K562 (cell line): ENCODE measurements around the gene NLRP9. TPM values are rescaled to one million over a fixed set of nuclear protein-coding genes. Genes with fewer than 3 reads are reported as not detected.

Source experiments
- ATAC-seq: fragments of 200-7000 bp; cut with Tn5 transposase; 3 replicates; pipeline ENCODE4 v1.9.1; 2020; ENCODE audit warnings: moderate library complexity
- BruUV-seq: library from RNA; stranded (reverse); fragments of 400-500 nt; replicated peaks from 2 replicates; lab custom pipeline; 2021; lab: Mats Ljungman, UMichigan
- CTCF ChIA-PET: fragments of 300-600 bp; formaldehyde crosslinking; extraction: SDS; loops from one replicate; lab custom pipeline; 2021; ENCODE audit warnings: low intra/inter-chr PET ratio; lab: Yijun Ruan, JAX
- POLR2A ChIA-PET: fragments of 300-600, 350-650 bp; sonication (Branson Sonifier 250); formaldehyde crosslinking; extraction: SDS; loops from one replicate; lab custom pipeline; 2021; ENCODE audit warnings: antibody characterized with exemption, inconsistent platforms; lab: Yijun Ruan, JAX
- DNase-seq, 4 experiments: peaks; one replicate each; pipeline versions ENCODE4 v3.0.0 to v3.0.0-alpha.2; 2011 to 2018; ENCODE audit warnings: low spot score in 3 of 4, mixed read lengths in 3 of 4; ENCODE audit errors: extremely low read depth in 1 of 4
- FAIRE-seq: peaks from 2 replicates; lab custom pipeline; 2011; peaks lifted over from hg19 to GRCh38; lab: Jason Lieb, UNC
- H2AFZ ChIP-seq: 2 replicates; pipeline ENCODE4 v1.6.0; 2011; ENCODE audit warnings: low read depth, low read length, control low read depth, inconsistent platforms
- H3K27ac ChIP-seq: fragments of 200-600 bp; 3 replicates; pipeline ENCODE4 v1.8.0; 2011; ENCODE audit warnings: low read depth, mild to moderate bottlenecking, control low read depth, inconsistent platforms, low read length, moderate library complexity, mixed read lengths; ENCODE audit errors: extremely low read depth
- H3K27me3 ChIP-seq, 2 experiments: fragments of 300-600 bp in 1 of 2; 2 replicates in 1 of 2; 3 replicates in 1 of 2; pipeline versions ENCODE4 v1.6.0 to v1.8.0; 2011; ENCODE audit warnings: inconsistent platforms in 2 of 2, low read length in 2 of 2, mild to moderate bottlenecking in 1 of 2, mixed read lengths in 1 of 2, moderate library complexity in 1 of 2; ENCODE audit not compliant: control insufficient read depth in 2 of 2, insufficient read depth in 2 of 2
- H3K36me3 ChIP-seq: fragments of 300-600 bp; 3 replicates; pipeline ENCODE4 v1.8.0; 2011; ENCODE audit warnings: mild to moderate bottlenecking, low read length, inconsistent platforms; ENCODE audit not compliant: control insufficient read depth, insufficient read depth
- H3K4me1 ChIP-seq, 2 experiments: fragments of 200-600 bp in 1 of 2; replicated peaks in 1 of 2; 2 replicates in 1 of 2; 3 replicates in 1 of 2; pipeline versions ENCODE4 v1.5.1 to v1.8.0; 2011; ENCODE audit warnings: inconsistent platforms in 2 of 2, low read length in 2 of 2, mild to moderate bottlenecking in 1 of 2, mixed read lengths in 1 of 2, moderate library complexity in 1 of 2; ENCODE audit not compliant: control insufficient read depth in 2 of 2, insufficient read depth in 2 of 2
- H3K4me2 ChIP-seq: 2 replicates; pipeline ENCODE4 v1.6.1; 2011; ENCODE audit warnings: low read length, control low read depth, inconsistent platforms, mixed read lengths; ENCODE audit not compliant: insufficient read depth
- H3K4me3 ChIP-seq: fragments of 200-600 bp; sonication (generic), shearing (Covaris generic); 2 replicates; pipeline ENCODE4 v1.5.1; 2016; ENCODE audit warnings: control low read depth, inconsistent platforms
- H3K79me2 ChIP-seq: fragments of 200-600 bp; 3 replicates; pipeline ENCODE4 v1.8.0; 2011; ENCODE audit warnings: low read length, inconsistent platforms; ENCODE audit not compliant: control insufficient read depth, insufficient read depth
- H3K9ac ChIP-seq, 2 experiments: 2 replicates each; pipeline versions ENCODE4 v1.6.0 to v1.6.1; 2011; ENCODE audit warnings: low read depth in 2 of 2, low read length in 2 of 2, control low read depth in 1 of 2, inconsistent platforms in 1 of 2, mild to moderate bottlenecking in 1 of 2, mixed read lengths in 1 of 2; ENCODE audit not compliant: insufficient read depth in 1 of 2
- H3K9me1 ChIP-seq: one replicate; pipeline ENCODE4 v1.6.0; 2011; ENCODE audit warnings: inconsistent platforms, mild to moderate bottlenecking, low read length, moderate library complexity; ENCODE audit not compliant: control insufficient read depth, insufficient read depth
- H3K9me3 ChIP-seq: replicated peaks from 2 replicates; pipeline ENCODE4 v1.5.1; 2011; ENCODE audit warnings: low read depth, low read length, inconsistent platforms; ENCODE audit not compliant: control insufficient read depth, insufficient read depth
- H4K20me1 ChIP-seq: replicated peaks from 2 replicates; pipeline ENCODE4 v1.6.1; 2011; ENCODE audit warnings: low read length, inconsistent platforms, mixed read lengths; ENCODE audit not compliant: control insufficient read depth, insufficient read depth
- ARID2 ChIP-seq: fragments of 450-650 bp; IDR thresholded peaks from 2 replicates; pipeline ENCODE4 v1.6.1; 2017; ENCODE audit warnings: antibody characterized with exemption, mild to moderate bottlenecking
- E2F3 ChIP-seq: fragments of 250-450 bp; sonication (Bioruptor Pico); IDR thresholded peaks from 2 replicates; pipeline ENCODE4 v1.4.0; 2020; ENCODE audit warnings: mild to moderate bottlenecking
- HNRNPL ChIP-seq: fragments of 200-400 bp; formaldehyde crosslinking; IDR thresholded peaks from 2 replicates; pipeline ENCODE4 v1.6.1; 2017; ENCODE audit warnings: low read depth, mild to moderate bottlenecking, low read length
- MCM3 ChIP-seq: fragments of 450-650 bp; IDR thresholded peaks from 2 replicates; pipeline ENCODE4 v1.6.1; 2016
- ZNF263 ChIP-seq: sonication (generic); formaldehyde crosslinking; IDR thresholded peaks from 2 replicates; pipeline ENCODE4 v1.8.0; 2022; ENCODE audit warnings: mild to moderate bottlenecking, missing genetic modification reagents, borderline replicate concordance
- ZNF77 ChIP-seq: fragments of 250-450 bp; sonication (Bioruptor Pico); IDR thresholded peaks from 2 replicates; pipeline ENCODE4 v1.5.0; 2020
- WGBS: fragments of 100-300 bp; shearing (Covaris generic); methylation state at CpG from one replicate; pipeline ENCODE4 v1.1.6; 2016; ENCODE audit warnings: low coverage, mixed read lengths; ENCODE audit not compliant: insufficient coverage; ENCODE audit errors: missing lambda C conversion rate; 5-methylcytosine and 5-hydroxymethylcytosine counted together
- in situ Hi-C: fragments of 300-500 bp; cut with MboI; formaldehyde crosslinking; loops from 4 replicates; pipeline ENCODE4 v1.15.0; 2018; ENCODE audit warnings: inconsistent platforms, mixed read lengths
- intact Hi-C: fragments of 100-400 bp; cut with micrococcal nuclease; formaldehyde crosslinking; loops from 2 replicates; pipeline ENCODE4 v1.14.2; 2022
- polyA plus RNA-seq, 8 experiments: library from polyadenylated mRNA; depleted of rRNA in 4 of 8; stranded (reverse) in 5 of 8; unstranded in 3 of 8; fragments of >200 nt; fragmentation: Nextera tagmentation in 2 of 8; fragmentation: Illumina TruSeq in 1 of 8; extraction: Ambion mirVana in 2 of 8; extraction: Trizol in 1 of 8; gene quantifications; 2 replicates each; pipeline versions ENCODE4 v1.2.1 to v1.2.3, GENCODE V29; 2011 to 2014; ENCODE audit warnings: inconsistent platforms in 1 of 8, missing spikeins in 1 of 8
- total RNA-seq, 7 experiments: library from RNA; depleted of rRNA in 6 of 7; stranded (reverse); fragments of >200 nt in 6 of 7; fragmentation: Illumina TruSeq in 2 of 7; extraction: Trizol in 2 of 7; gene quantifications; 2 replicates each; pipeline versions ENCODE4 v1.2.1 to v1.2.3, GENCODE V29; 2011 to 2021; ENCODE audit warnings: low replicate concordance in 1 of 7
- TF ChIP-seq, protein P1 (sequence below): sonication (generic); formaldehyde crosslinking; IDR thresholded peaks from 2 replicates; pipeline ENCODE4 v1.8.0; 2023; ENCODE audit warnings: mild to moderate bottlenecking, missing genetic modification reagents
- TF ChIP-seq, protein P2 (sequence below): fragments of 250-450 bp; sonication (Bioruptor Pico); IDR thresholded peaks from 2 replicates; pipeline ENCODE4 v1.6.1; 2021; ENCODE audit warnings: mild to moderate bottlenecking

The NLRP9 gene
- total and polyA plus RNA-seq, 9 of the 15 experiments (the other 6 are each of a cell fraction or from before 2014, with no cell fraction given), result not detected

DNA sequence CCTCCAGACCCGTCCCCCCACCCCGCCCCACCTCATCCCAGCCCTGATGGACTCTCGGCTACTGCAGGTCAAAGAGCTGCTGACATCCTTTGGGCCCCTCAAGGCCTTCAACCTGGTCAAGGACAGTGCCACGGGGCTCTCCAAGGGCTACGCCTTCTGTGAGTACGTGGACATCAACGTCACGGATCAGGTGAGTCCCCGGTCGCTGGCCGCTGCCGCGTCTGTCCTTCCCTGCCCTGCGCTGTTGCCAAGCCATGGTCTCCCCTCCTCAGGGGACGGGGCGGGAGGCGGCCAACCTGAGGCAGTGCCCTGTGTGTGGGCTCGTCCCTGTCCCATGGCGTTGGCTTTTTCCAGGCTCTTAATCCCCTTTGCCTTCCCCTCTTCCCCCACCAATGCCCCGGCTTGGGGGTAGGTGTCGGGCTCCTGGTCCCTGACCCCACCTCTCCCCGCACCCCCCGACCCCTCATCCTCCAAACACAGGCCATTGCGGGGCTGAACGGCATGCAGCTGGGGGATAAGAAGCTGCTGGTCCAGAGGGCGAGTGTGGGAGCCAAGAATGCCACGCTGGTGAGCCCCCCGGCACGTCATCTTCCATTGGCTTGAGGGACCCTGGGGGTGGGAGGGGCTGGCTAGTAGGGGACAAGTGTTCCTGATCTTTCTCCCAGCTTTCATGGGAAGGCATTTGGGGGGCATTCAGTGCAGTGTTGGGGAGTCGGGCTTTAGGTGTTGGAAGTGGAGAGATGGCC is 69.4 kb downstream of the NLRP9 start:
- peaks cover 95% of the 10 kb centered on the region for H3K36me3 ChIP-seq
- intact Hi-C loops, result no loop called here
- in situ Hi-C loops, result no loop called here
- no peak for ATAC-seq
- FAIRE-seq, result no peak
- H4K20me1 ChIP-seq, result peaks cover 61% of the 10 kb centered on the region
- BruUV-seq, result no TSS peak
- no peaks in the 10 kb centered on the region for H3K9me3 ChIP-seq
- DNase-seq, result peak in 1 of 4 experiments; percentile 16
- H3K79me2 ChIP-seq, result peaks cover 85% of the 10 kb centered on the region
- TF ChIP-seq ZNF77 (CRISPR knock-in tag), result no peak
- no peak for TF ChIP-seq ARID2
- TF ChIP-seq, protein P1, sequence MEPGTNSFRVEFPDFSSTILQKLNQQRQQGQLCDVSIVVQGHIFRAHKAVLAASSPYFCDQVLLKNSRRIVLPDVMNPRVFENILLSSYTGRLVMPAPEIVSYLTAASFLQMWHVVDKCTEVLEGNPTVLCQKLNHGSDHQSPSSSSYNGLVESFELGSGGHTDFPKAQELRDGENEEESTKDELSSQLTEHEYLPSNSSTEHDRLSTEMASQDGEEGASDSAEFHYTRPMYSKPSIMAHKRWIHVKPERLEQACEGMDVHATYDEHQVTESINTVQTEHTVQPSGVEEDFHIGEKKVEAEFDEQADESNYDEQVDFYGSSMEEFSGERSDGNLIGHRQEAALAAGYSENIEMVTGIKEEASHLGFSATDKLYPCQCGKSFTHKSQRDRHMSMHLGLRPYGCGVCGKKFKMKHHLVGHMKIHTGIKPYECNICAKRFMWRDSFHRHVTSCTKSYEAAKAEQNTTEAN (CRISPR knock-in tag), result no peak
- no peak for TF ChIP-seq MCM3
- TF ChIP-seq, protein P2, sequence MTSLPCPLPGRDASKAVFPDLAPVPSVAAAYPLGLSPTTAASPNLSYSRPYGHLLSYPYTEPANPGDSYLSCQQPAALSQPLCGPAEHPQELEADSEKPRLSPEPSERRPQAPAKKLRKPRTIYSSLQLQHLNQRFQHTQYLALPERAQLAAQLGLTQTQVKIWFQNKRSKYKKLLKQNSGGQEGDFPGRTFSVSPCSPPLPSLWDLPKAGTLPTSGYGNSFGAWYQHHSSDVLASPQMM (CRISPR knock-in tag), result no peak
- no peak for TF ChIP-seq ZNF263
- no peak for TF ChIP-seq HNRNPL
- TF ChIP-seq E2F3, result no peak
- H3K9ac ChIP-seq, result no peak overlapping the region
- H3K4me2 ChIP-seq, result no peak overlapping the region
- CTCF ChIA-PET, result no interaction called here
- H3K27ac ChIP-seq, result no peak overlapping the region
- WGBS, result 90% methylated on average over 11 of the region's 30 CpGs
- H3K4me3 ChIP-seq, result no peak overlapping the region
- no peaks in the 10 kb centered on the region for H3K27me3 ChIP-seq
- H3K4me1 ChIP-seq, result peaks cover 22 to 36% of the 10 kb centered on the region in 2 experiments
- H3K9me1 ChIP-seq, result peaks cover 5% of the 10 kb centered on the region
- no peak overlapping the region for H2AFZ ChIP-seq
- POLR2A ChIA-PET, result interaction anchor here (0.6 to 3.3 kb wide), 4 partner anchors 11 to 15 kb away, joined by 3 to 21 read pairs (median 8); partner anchors contain the start of gene U2AF2
